NCI-H187 treated with DMSO at 0.1 percent for 48 hours (cell line): ENCODE measurements around the gene SDC3.

Source experiments
- DNase-seq: peaks from one replicate; lab custom pipeline; 2025; lab: John Stamatoyannopoulos, UW

SDC3 gene

GRCh38 chr1:30904191-30904961 lies 4.2 kb downstream of the SDC3 start:
- no peak for DNase-seq

GRCh38 chr1:30903343-30904034 lies 5.1 kb downstream of the SDC3 start:
- DNase-seq: no peak

GRCh38 chr1:30902593-30903290 lies 5.8 kb downstream of the SDC3 start:
- DNase-seq: no peak

DNA sequence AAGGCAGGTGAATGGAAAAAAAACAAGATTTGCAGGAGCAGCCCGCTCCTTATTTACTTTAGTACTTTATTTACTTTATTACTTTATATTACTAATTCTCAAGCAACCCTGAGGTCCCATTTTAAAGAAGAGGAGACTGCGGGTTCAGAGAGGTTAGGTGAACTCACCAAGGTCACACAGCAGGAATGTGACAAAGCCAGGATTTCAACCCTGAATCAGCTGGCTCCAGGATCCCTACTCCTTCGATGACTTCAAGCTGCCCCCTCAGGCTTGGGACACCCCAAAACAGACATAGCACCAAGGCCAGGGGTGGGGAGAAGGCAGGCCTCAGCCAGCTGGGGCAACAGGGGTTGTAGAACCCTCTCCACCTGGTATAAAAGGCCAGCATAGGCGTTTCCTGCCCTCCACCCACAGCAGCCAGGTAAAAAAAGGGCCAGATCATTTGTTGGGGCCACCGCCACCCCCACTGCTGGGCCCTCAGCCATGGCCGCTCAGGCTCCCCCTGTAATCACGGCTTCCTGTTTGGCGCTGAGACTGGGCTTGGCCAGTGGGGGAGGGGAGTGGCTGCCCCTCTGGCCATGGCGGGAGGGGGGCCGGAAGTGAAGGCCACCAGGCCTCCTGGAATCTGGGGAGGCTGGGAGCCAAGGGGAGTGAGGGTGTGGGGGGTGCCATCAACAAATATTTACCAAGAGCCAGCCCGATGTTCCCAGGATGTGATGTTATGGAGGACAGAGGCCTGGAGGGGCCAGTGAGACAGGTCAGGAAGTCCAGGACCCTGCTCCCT lies 6.6 kb downstream of the SDC3 start:
- no peak for DNase-seq

- DNase-seq: no peak
These were observed 7.5 kb downstream of the SDC3 start for GRCh38 chr1:30900931-30901560.

- DNase-seq: no peak
These were observed 8.1 kb downstream of the SDC3 start for GRCh38 chr1:30900486-30900885.

- DNase-seq: no peak
These were observed 8.8 kb downstream of the SDC3 start for GRCh38 chr1:30899577-30900389.

GRCh38 chr1:30898031-30898815 lies 10.3 kb downstream of the SDC3 start:
- DNase-seq: no peak

- no peak for DNase-seq
These were observed 11.7 kb downstream of the SDC3 start for GRCh38 chr1:30896905-30897304.

- no peak for DNase-seq
These were observed 12.5 kb downstream of the SDC3 start for GRCh38 chr1:30895944-30896660.

- no peak for DNase-seq
These were observed 13.1 kb downstream of the SDC3 start for GRCh38 chr1:30895382-30895943.

GRCh38 chr1:30894508-30894973 lies 14.0 kb downstream of the SDC3 start:
- DNase-seq: no peak

DNA sequence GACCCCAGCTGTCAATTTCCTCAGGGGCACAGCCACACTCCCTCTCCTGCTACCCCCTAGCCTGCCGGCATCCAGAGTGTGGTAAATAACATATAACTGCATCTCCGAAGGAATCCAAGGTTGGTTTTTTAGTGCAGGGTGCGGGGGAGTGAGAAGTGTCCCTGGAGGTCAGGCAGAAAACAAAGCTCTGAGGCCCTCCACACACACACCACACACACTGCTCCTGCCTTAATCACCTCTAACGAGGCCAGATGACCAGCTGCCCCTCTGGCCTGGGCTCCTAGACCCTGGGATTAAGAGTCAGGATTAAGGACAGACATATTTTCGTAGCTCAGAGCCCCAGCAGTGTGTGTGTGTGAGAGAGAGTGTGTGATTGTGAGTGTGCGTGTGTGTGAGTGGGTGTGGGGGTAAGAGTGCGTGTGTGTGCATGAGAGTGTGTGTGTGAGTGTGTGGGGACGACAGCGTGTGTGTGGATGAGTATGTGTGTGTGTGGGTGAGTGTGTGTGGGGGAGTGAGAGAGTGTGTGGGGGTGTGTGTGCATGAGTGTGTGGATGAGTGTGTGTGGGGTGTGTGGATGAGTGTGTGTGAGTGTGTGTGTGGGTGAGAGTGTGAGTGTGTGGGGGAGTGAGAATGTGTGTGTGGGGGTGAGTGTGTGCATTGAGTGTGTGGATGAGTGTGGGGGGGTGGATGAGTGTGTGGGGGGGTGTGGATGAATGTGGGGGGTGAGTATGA lies 14.6 kb downstream of the SDC3 start:
- no peak for DNase-seq

DNA sequence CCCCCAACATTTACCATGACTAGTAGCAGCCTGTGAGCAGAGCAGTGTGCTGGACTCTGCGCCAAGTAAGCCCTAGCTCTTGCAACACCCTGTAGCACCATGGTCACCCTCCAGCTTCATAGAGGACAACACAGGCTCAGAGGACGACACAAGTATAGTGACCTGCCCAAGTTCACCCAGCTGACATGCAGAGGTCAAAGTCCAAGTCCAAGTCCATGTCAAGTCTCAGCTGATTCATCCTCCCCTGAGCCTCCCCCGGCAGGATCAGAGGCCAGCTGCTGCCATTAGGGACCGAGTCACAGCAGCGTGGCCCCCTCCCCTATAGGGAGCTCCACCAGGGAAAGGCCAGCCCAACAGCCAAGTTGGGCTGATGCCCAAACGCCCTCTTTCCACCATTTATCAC lies 15.9 kb downstream of the SDC3 start:
- no peak for DNase-seq

GRCh38 chr1:30891227-30891552 lies 17.4 kb downstream of the SDC3 start:
- DNase-seq: no peak

- no peak for DNase-seq
These were observed 17.9 kb downstream of the SDC3 start for GRCh38 chr1:30890502-30891226.

- no peak for DNase-seq
These were observed 19.0 kb downstream of the SDC3 start for GRCh38 chr1:30889511-30889910.

GRCh38 chr1:30888975-30889374 lies 19.6 kb downstream of the SDC3 start:
- no peak for DNase-seq
